ENCODE measurements around the gene C14orf119. TPM values are rescaled to one million over a fixed set of nuclear protein-coding genes. Genes with fewer than 3 reads are reported as not detected.

C14orf119 gene
- total RNA-seq, 4 donors from 2014 or later = 9.5 to 28.8 (median 13.8) TPM

DNA sequence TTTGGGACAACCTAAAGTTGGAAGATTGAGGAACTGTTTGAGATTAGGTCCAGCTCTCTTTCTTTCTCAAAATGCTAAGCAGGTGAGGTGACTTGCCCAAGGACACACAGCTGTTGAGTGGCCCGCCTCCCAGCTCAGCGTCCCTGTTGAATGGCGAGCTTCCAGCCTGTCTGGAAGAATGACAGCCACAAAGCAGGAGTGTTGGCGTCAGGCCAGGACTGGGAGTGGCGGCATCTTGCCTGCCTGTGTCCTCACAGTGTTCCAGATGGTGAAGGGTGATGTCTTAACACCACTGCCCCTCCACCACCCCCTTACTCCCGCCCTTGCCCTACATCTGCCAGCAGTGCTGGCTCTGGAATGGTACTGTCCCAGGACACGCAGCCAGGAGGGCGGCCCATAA, 28.1 kb downstream of the C14orf119 start:
- in situ Hi-C loops (cut with MboI; ENCODE audit: low sequenced_read_pairs in 4 of 4) (loop anchor here in 2 of 4 donors (5.0 to 25.0 kb wide), 2 partner anchors 64 to 164 kb away; partner anchors contain the start of gene HOMEZ (in 2 of the 2)), intact Hi-C loops (cut with DNase I; ENCODE audit: low total_unique reads) (loop anchor here (1.0 to 5.0 kb wide), 2 partner anchors 31 to 164 kb away; partner anchors contain the start of gene HOMEZ)
- DNase-seq = peak; percentile 86 to 94
- Histone ChIP-seq H3K4me1 (peaks cover 45 to 51% of the 10 kb centered on the region in 2 donors), H3K9me3 (no peaks in the 10 kb centered on the region), H3K36me3 (peaks cover 0 to 19% of the 10 kb centered on the region in 2 donors), H3K4me3 (no peak overlapping the region), H3K27me3 (no peaks in the 10 kb centered on the region), H3K27ac (peak overlapping the region; percentile 56 to 85 (median 76))
- ATAC-seq = peak; percentile 72 to 80
- TF ChIP-seq, protein P1, sequence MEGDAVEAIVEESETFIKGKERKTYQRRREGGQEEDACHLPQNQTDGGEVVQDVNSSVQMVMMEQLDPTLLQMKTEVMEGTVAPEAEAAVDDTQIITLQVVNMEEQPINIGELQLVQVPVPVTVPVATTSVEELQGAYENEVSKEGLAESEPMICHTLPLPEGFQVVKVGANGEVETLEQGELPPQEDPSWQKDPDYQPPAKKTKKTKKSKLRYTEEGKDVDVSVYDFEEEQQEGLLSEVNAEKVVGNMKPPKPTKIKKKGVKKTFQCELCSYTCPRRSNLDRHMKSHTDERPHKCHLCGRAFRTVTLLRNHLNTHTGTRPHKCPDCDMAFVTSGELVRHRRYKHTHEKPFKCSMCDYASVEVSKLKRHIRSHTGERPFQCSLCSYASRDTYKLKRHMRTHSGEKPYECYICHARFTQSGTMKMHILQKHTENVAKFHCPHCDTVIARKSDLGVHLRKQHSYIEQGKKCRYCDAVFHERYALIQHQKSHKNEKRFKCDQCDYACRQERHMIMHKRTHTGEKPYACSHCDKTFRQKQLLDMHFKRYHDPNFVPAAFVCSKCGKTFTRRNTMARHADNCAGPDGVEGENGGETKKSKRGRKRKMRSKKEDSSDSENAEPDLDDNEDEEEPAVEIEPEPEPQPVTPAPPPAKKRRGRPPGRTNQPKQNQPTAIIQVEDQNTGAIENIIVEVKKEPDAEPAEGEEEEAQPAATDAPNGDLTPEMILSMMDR (IDR thresholded peaks at IDR 0.05 in 4 of 5, conservative IDR thresholded peaks at IDR 0.05 in 1 of 5) = no peak
- TF ChIP-seq POLR2A (IDR thresholded peaks at IDR 0.05) = no peak

DNA sequence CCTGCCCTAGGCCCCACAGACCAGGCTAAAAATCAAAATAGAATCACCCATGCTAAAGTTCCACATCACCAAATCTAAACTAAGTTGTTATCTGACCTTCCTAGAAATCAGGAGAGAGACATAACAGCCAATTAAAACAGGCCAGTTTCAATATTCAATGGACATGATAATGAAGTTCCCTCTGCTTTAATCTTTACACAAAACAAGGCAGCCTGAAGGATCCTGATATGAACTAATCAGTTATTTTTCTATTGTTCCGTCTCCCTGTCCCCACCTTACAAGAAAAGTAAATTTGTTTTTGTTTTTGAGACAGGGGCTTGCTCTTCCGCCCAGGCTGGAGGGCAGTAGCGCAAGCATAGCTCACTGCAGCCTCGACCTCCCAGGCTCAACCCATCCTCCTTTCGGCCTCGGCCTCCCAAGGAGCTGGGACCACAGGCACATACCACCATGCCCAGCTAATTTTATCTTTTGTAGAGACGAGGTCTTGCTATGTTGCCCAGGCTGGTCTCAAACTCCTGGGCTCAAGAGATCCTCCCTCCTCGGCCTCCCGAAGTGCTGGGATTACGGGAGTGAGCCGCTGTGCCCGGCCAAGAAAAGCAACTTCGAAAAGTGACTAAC, 29.1 kb downstream of the C14orf119 start:
- peaks cover under 1 to 29% of the 10 kb centered on the region in 2 donors for H3K36me3 ChIP-seq
- H3K27me3 ChIP-seq = no peaks in the 10 kb centered on the region
- H3K4me1 ChIP-seq = peaks cover 45 to 51% of the 10 kb centered on the region in 2 donors
- DNase-seq (no peak), ATAC-seq (no peak)
- H3K9me3 ChIP-seq = no peaks in the 10 kb centered on the region
- intact Hi-C loops (cut with DNase I; ENCODE audit: low total_unique reads) (loop anchor here (5.0 kb wide), 1 partner anchor 163 kb away; the partner anchor contains the start of gene HOMEZ), in situ Hi-C loops (cut with MboI; ENCODE audit: low sequenced_read_pairs in 4 of 4) (loop anchor here in 2 of 4 donors (5.0 to 25.0 kb wide), 2 partner anchors 63 to 163 kb away; partner anchors contain the start of gene HOMEZ (in 2 of the 2))
- H3K4me3 ChIP-seq = no peak overlapping the region
- TF ChIP-seq, protein P1 (IDR thresholded peaks at IDR 0.05 in 4 of 5, conservative IDR thresholded peaks at IDR 0.05 in 1 of 5) = no peak
- peak overlapping the region; percentile 56 to 85 (median 76) for H3K27ac ChIP-seq

DNA sequence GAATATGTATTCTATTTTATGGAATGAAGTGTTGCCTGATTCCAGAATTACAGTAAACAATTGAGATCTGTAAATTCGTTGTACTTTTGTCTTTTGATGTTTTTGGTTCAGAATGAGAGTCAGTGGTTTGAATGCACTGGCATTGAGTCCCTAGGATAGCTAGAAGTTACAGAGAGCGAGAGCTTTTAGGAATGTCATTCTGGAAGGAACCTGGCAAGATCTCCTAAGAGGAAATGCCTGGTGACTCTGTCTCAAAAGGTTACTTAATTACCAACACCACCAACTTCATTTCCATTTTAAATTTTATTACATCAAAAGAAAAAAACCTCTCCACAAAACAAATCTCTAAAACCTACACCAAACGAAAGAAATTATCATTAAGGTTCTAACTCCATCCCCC, 29.7 kb downstream of the C14orf119 start:
- Histone ChIP-seq H3K4me1 (peaks cover 45 to 51% of the 10 kb centered on the region in 2 donors), H3K4me3 (no peak overlapping the region), H3K27ac (peak overlapping the region; percentile 71 to 85 (median 78)), H3K27me3 (no peaks in the 10 kb centered on the region), H3K9me3 (no peaks in the 10 kb centered on the region), H3K36me3 (peaks cover 3 to 35% of the 10 kb centered on the region in 2 donors)
- no peak for DNase-seq
- no peak for ATAC-seq
- intact Hi-C loops (cut with DNase I; ENCODE audit: low total_unique reads) (no loop called here), in situ Hi-C loops (cut with MboI; ENCODE audit: low sequenced_read_pairs in 4 of 4) (no loop called here)
- TF ChIP-seq, protein P1 (IDR thresholded peaks at IDR 0.05 in 4 of 5, conservative IDR thresholded peaks at IDR 0.05 in 1 of 5) = no peak
- TF ChIP-seq POLR2A (IDR thresholded peaks at IDR 0.05) = no peak

DNA sequence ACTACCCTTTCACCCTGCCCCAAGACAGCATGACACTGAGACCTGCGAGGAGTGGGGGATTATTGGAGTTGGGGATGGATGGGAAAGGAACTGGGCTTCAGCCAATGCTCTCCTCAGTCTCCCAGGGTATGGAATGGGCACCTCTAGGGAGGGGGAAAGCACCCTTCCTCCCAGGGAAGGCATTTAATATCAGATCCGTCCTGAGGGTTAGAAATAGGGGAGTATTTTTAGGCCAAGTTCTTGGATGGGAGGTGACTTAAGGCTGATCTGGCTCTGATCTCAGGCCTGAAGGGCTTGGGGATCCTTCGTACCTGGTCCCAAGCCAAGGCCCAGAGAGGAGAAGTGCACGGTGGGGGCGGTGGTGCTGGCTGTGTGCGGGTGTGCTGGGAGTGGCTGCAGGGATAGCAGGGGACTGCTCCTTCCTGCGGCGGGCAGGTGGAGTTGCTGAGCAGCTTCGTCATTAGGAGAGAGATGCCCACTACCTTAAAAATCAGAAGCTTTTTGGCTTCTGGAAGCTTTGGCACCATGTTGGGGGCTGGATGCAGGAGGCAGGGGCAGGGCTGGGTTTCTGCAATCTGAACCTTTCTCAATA, 30.7 kb downstream of the C14orf119 start:
- DNase-seq (peak; percentile 56 to 75), ATAC-seq (peak; percentile 28 to 40)
- peaks cover 45 to 51% of the 10 kb centered on the region in 2 donors for H3K4me1 ChIP-seq
- intact Hi-C loops (cut with DNase I; ENCODE audit: low total_unique reads) (loop anchor here (2.0 kb wide), 1 partner anchor 17 kb away; no protein-coding TSS in a partner anchor), in situ Hi-C loops (cut with MboI; ENCODE audit: low sequenced_read_pairs in 4 of 4) (no loop called here)
- TF ChIP-seq, protein P1 (IDR thresholded peaks at IDR 0.05 in 4 of 5, conservative IDR thresholded peaks at IDR 0.05 in 1 of 5) = no peak
- TF ChIP-seq POLR2A (IDR thresholded peaks at IDR 0.05) = no peak
- no peaks in the 10 kb centered on the region for H3K27me3 ChIP-seq
- no peak overlapping the region for H3K4me3 ChIP-seq
- peak overlapping the region; percentile 71 to 85 (median 78) for H3K27ac ChIP-seq
- peaks cover 3 to 42% of the 10 kb centered on the region in 2 donors for H3K36me3 ChIP-seq
- H3K9me3 ChIP-seq = no peaks in the 10 kb centered on the region

All from gastrocnemius medialis (tissue), 4 donors.